ENCODE measurements around the gene SCTR. TPM values are rescaled to one million over a fixed set of nuclear protein-coding genes. Genes with fewer than 3 reads are reported as not detected.

SCTR gene
- total and polyA plus RNA-seq, 2 of the 13 experiments (the other 11 are each of a cell fraction or from before 2014, with no cell fraction given): not detected

DNA sequence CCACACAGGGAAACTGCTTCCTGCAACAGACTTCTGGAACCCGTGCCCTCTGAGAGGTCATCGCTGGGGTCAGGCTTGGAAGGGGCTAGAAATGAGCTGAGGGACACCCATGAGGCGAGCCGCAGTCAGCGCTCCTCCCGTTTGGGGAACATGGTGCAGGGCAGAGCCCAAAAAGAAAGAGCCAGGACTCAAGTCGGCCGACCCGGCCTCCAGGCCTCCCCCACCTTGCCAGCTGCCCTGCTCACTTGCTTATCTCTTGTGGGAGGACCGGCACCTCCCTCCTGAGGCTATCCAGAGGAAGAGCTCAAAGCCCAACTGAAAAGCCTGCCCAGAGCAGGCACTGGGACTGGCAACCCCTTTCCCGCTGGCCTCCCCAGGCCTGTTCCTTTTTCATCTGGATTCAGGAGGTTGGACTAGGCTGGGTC is 43.6 kb downstream of the SCTR start (continued):
- TF ChIP-seq ZNF292 (CRISPR knock-in tag; IDR thresholded peaks at IDR 0.05; ENCODE audit: borderline replicate concordance, low read depth): no peak
- no peak for TF ChIP-seq RFX5 (IDR thresholded peaks at IDR 0.05; ENCODE audit: low read depth, low read length)
- TF ChIP-seq POLR2AphosphoS2 (IDR thresholded peaks at IDR 0.05; ENCODE audit: low read depth, low read length): no peak
- TF ChIP-seq, protein P1, sequence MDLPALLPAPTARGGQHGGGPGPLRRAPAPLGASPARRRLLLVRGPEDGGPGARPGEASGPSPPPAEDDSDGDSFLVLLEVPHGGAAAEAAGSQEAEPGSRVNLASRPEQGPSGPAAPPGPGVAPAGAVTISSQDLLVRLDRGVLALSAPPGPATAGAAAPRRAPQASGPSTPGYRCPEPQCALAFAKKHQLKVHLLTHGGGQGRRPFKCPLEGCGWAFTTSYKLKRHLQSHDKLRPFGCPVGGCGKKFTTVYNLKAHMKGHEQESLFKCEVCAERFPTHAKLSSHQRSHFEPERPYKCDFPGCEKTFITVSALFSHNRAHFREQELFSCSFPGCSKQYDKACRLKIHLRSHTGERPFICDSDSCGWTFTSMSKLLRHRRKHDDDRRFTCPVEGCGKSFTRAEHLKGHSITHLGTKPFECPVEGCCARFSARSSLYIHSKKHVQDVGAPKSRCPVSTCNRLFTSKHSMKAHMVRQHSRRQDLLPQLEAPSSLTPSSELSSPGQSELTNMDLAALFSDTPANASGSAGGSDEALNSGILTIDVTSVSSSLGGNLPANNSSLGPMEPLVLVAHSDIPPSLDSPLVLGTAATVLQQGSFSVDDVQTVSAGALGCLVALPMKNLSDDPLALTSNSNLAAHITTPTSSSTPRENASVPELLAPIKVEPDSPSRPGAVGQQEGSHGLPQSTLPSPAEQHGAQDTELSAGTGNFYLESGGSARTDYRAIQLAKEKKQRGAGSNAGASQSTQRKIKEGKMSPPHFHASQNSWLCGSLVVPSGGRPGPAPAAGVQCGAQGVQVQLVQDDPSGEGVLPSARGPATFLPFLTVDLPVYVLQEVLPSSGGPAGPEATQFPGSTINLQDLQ (CRISPR knock-in tag; IDR thresholded peaks at IDR 0.05): no peak
- no peak for TF ChIP-seq PPARG (CRISPR knock-in tag; conservative IDR thresholded peaks at IDR 0.05)
- no peak for TF ChIP-seq ZNF891 (CRISPR knock-in tag; IDR thresholded peaks at IDR 0.05)
- TF ChIP-seq SP5 (CRISPR knock-in tag; IDR thresholded peaks at IDR 0.05; ENCODE audit: borderline replicate concordance, low read depth): peak; percentile 41; the same call in 1 of the 2 replicates
- TF ChIP-seq HNRNPL (IDR thresholded peaks at IDR 0.05; ENCODE audit: low read depth, low read length): peak; percentile 54
- no peak for TF ChIP-seq ZNF180 (CRISPR knock-in tag; IDR thresholded peaks at IDR 0.05; ENCODE audit: borderline replicate concordance, low read depth)
- no peak for TF ChIP-seq DNMT1 (CRISPR knock-in tag; IDR thresholded peaks at IDR 0.05)
- no peak for TF ChIP-seq ZHX2 (IDR thresholded peaks at IDR 0.05; ENCODE audit: low read depth)
- no peak for TF ChIP-seq ZHX2 (CRISPR knock-in tag; IDR thresholded peaks at IDR 0.05; ENCODE audit: borderline replicate concordance)
- no peak for TF ChIP-seq ZFY (CRISPR knock-in tag; IDR thresholded peaks at IDR 0.05)
- TF ChIP-seq ZNF850 (CRISPR knock-in tag; conservative IDR thresholded peaks at IDR 0.05): no peak
- TF ChIP-seq ZNF501 (CRISPR knock-in tag; IDR thresholded peaks at IDR 0.05): no peak
- TF ChIP-seq ZIK1 (CRISPR knock-in tag; IDR thresholded peaks at IDR 0.05; ENCODE audit: borderline replicate concordance, low read depth): no peak
- no peak for TF ChIP-seq ZNF317 (CRISPR knock-in tag; IDR thresholded peaks at IDR 0.05)
- TF ChIP-seq RBFOX2 (IDR thresholded peaks at IDR 0.05; ENCODE audit: low read depth, low read length): no peak
- no peak for TF ChIP-seq GTF2F1 (IDR thresholded peaks at IDR 0.05; ENCODE audit: low read length)
- no peak for TF ChIP-seq ZNF569 (CRISPR knock-in tag; IDR thresholded peaks at IDR 0.05; ENCODE audit: borderline replicate concordance)
- no peak for TF ChIP-seq DMTF1 (CRISPR knock-in tag; IDR thresholded peaks at IDR 0.05)
